Measurements from ENCODE around the gene INTS1.

GRCh38 chr7:1545417-1546246 is 41.4 kb upstream of the INTS1 start:
- TF ChIP-seq CTCF (conservative IDR thresholded peaks at IDR 0.05) (no peak), ZFX (IDR thresholded peaks at IDR 0.05) (no peak)

Data from C4-2B (cell line).